Mucosa of stomach (tissue), 1 donor: ENCODE results near the gene PXDC1.
"Not testable (repeated sequence)": the region's sequence is repeated elsewhere in the genome, so short reads cannot be mapped to it uniquely, and the experiment has no call there.

Experiments used
- H3K27me3 ChIP-seq: one replicate; pipeline ENCODE4 v1.7.0; 2013; ENCODE audit warnings: mild to moderate bottlenecking, low read length; ENCODE audit not compliant: control insufficient read depth, insufficient read depth
- H3K36me3 ChIP-seq: one replicate; pipeline ENCODE4 v1.7.0; 2013; ENCODE audit warnings: low read length; ENCODE audit not compliant: control insufficient read depth, insufficient read depth
- H3K4me1 ChIP-seq: one replicate; pipeline ENCODE4 v1.7.0; 2013; ENCODE audit warnings: mild to moderate bottlenecking, low read length; ENCODE audit not compliant: control insufficient read depth, insufficient read depth
- H3K4me3 ChIP-seq: one replicate; pipeline ENCODE4 v1.7.0; 2013; ENCODE audit warnings: low read length
- H3K9ac ChIP-seq: one replicate; pipeline ENCODE4 v1.7.0; 2013; ENCODE audit warnings: mild to moderate bottlenecking, low read length, moderate library complexity
- H3K9me3 ChIP-seq: one replicate; pipeline ENCODE4 v1.7.0; 2013; ENCODE audit warnings: mild to moderate bottlenecking, low read length, moderate library complexity; ENCODE audit not compliant: control insufficient read depth
- donor health status: Pancreatic carcinoma.

The PXDC1 gene

DNA sequence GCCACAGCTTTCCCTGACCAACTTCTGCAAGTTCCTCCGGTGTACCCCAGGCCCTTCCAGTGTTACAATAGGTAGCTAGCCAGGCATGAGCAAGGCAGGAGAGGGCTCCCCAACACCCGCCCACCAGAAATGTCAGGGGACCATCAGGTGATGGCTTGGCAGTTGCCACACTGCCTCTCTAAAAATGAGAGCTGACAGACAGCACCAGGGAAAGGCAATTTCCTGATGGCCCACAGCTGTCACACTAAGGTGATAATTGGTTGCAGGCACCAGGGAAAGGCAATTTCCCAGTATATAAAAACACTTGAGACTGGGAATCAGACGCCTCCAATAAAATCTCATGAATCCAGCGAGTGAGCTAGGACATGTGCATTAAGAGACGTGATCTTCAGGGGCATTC lies 49.9 kb downstream of the PXDC1 start:
- Histone ChIP-seq H3K4me3 (no peak overlapping the region), H3K9ac (no peak overlapping the region), H3K9me3 (no peaks in the 10 kb centered on the region), H3K4me1 (no peaks in the 10 kb centered on the region), H3K36me3 (no peaks in the 10 kb centered on the region), H3K27me3 (no peaks in the 10 kb centered on the region)

- Histone ChIP-seq H3K9me3 (no peaks in the 10 kb centered on the region), H3K4me3 (no peak overlapping the region), H3K9ac (no peak overlapping the region), H3K4me1 (no peaks in the 10 kb centered on the region), H3K36me3 (no peaks in the 10 kb centered on the region), H3K27me3 (no peaks in the 10 kb centered on the region)
These were observed 52.3 kb downstream of the PXDC1 start for GRCh38 chr6:3699231-3699630.

DNA sequence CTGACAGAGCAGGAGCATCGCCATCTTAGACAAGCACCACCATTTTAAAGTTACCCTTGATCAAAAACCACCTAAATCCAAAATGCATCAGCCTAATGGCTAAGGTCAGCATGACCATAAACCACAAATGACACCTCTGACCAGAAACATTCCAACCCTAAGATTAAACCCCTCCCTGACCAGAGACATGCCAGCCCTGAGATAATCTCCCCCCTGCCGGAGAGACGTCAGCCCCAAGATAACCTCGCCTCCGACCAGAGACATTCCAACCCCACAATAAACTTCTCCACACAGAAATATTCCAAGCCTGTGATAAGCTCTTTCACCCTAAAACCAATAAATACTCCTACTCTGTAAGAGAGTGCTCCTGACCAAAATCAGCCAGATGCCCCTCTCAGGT lies 53.5 kb downstream of the PXDC1 start:
- no peak overlapping the region for H3K4me3 ChIP-seq
- no peaks in the 10 kb centered on the region for H3K36me3 ChIP-seq
- H3K9me3 ChIP-seq, result no peaks in the 10 kb centered on the region
- H3K27me3 ChIP-seq, result no peaks in the 10 kb centered on the region
- no peak overlapping the region for H3K9ac ChIP-seq
- no peaks in the 10 kb centered on the region for H3K4me1 ChIP-seq

- H3K4me3 ChIP-seq, result no peak overlapping the region
- H3K4me1 ChIP-seq, result no peaks in the 10 kb centered on the region
- H3K27me3 ChIP-seq, result no peaks in the 10 kb centered on the region
- no peak overlapping the region for H3K9ac ChIP-seq
- H3K36me3 ChIP-seq, result no peaks in the 10 kb centered on the region
- H3K9me3 ChIP-seq, result no peaks in the 10 kb centered on the region
These were observed 53.9 kb downstream of the PXDC1 start for GRCh38 chr6:3697609-3698008.

DNA sequence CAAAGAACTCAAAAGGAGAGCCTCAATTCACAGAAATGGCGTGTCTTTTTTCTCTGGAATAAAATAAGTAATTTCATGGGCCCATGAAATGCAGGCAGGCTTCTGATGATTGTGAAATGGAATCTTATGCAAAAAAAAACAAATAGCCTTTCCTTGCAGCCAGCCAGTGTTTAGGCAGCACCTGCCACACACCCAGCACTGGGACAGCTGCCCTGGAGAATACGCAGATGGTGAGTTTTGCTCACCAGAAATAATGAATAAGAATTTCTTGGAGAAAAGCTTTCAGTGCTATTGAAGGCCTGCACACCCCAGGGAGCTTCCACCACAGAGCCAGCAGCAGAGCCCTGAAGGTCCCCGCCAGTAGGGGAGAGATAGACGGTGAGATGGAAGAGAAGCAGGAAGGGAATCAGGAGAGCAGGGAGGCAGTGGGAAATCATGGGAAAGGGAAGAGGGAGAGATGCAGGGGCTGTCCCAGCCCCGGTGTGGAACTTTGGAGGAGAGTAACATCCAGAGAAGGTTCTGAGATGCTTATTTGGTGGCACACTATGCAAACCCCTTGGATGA lies 54.9 kb downstream of the PXDC1 start:
- no peak overlapping the region for H3K9ac ChIP-seq
- no peaks in the 10 kb centered on the region for H3K9me3 ChIP-seq
- H3K36me3 ChIP-seq, result no peaks in the 10 kb centered on the region
- H3K27me3 ChIP-seq, result no peaks in the 10 kb centered on the region
- no peak overlapping the region for H3K4me3 ChIP-seq
- H3K4me1 ChIP-seq, result no peaks in the 10 kb centered on the region

DNA sequence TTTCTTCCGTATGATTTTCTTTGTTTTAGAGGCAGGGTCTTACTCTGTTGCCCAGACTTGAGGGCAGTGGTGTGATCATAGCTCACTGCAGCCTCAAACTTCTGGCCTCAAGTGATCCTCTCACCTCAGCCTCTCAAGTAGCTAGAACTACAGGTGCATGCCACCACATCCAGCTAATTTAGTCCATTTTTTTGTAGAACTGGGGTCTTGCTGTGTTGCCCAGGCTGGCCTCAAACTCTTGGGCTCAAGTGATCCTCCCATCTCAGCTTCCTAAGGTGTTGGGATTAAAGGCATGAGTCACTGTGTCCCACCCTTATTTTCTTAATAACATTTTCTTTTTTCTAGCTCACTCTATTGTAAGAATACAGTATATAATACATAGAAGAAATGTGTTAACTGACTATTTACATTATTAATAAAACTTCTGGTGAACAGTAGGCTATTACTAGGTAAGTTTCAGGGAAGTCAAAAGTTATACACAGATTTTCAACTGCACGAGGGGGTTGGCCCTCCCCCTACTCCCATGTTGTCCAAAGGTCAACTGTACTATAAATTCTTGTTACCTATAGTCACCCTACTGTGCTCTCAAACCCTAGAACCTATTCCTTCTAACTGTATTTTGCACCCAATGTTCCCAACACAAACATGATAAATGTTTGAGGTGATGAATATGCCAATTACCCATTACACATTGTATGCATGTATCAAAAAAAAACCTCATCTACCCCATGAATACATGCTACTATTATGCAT lies 56.3 kb downstream of the PXDC1 start:
- H3K36me3 ChIP-seq, result no peaks in the 10 kb centered on the region
- H3K9me3 ChIP-seq, result no peaks in the 10 kb centered on the region
- H3K27me3 ChIP-seq, result no peaks in the 10 kb centered on the region
- no peak overlapping the region for H3K9ac ChIP-seq
- no peaks in the 10 kb centered on the region for H3K4me1 ChIP-seq
- H3K4me3 ChIP-seq, result no peak overlapping the region

GRCh38 chr6:3693831-3694230 lies 57.7 kb downstream of the PXDC1 start:
- H3K9ac ChIP-seq, result no peak overlapping the region
- H3K4me3 ChIP-seq, result no peak overlapping the region
- no peaks in the 10 kb centered on the region for H3K27me3 ChIP-seq
- no peaks in the 10 kb centered on the region for H3K36me3 ChIP-seq
- H3K9me3 ChIP-seq, result no peaks in the 10 kb centered on the region
- no peaks in the 10 kb centered on the region for H3K4me1 ChIP-seq

- Histone ChIP-seq H3K4me1 (no peaks in the 10 kb centered on the region), H3K27me3 (no peaks in the 10 kb centered on the region), H3K9me3 (no peaks in the 10 kb centered on the region), H3K4me3 (no peak overlapping the region), H3K36me3 (no peaks in the 10 kb centered on the region), H3K9ac (no peak overlapping the region)
These were observed 61.0 kb downstream of the PXDC1 start for GRCh38 chr6:3690506-3690905.

- H3K9me3 ChIP-seq, result no peaks in the 10 kb centered on the region
- no peak overlapping the region for H3K4me3 ChIP-seq
- no peaks in the 10 kb centered on the region for H3K27me3 ChIP-seq
- H3K36me3 ChIP-seq, result no peaks in the 10 kb centered on the region
- no peaks in the 10 kb centered on the region for H3K4me1 ChIP-seq
- H3K9ac ChIP-seq, result no peak overlapping the region
These were observed 63.7 kb downstream of the PXDC1 start for GRCh38 chr6:3687847-3688246.

DNA sequence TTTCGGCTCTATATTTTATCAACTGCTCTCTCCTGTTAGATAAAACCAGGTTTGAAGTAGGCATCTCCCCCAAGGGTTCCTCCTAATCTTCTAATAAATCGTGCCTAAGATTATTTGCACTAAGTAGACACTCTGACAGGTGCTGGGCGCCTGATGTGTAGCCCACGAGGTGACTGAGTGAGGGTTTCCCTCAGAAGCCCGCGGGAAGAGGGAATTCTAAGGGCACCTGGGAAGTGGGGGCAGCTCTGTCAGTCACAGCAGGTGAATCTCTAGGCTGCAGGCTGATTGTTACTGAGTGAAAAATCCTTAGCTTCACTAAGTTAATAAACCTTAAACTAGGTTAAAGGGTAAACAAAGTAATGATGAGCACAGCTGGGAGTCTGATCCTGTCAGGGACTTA lies 68.2 kb downstream of the PXDC1 start:
- no peaks in the 10 kb centered on the region for H3K4me1 ChIP-seq
- no peaks in the 10 kb centered on the region for H3K36me3 ChIP-seq
- H3K4me3 ChIP-seq, result no peak overlapping the region

DNA sequence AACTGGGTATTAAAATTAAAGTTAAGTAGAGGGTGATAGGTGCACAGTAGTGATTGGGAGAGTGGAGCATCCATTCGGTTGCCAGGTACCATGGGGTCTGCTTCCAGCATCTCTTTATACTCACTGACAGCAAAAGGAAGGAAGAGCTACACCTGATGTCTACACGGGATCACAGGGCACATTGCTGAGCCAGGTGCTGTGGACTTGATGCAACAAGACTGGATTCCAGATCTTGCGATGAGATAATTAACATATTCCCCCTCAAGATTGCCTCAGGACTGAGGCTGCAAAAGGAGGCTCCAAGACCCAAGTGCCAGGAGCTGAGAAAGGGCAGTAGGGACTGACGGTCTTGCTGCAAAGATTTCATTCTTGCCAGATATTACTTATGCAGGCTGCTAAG lies 72.6 kb downstream of the PXDC1 start:
- H3K27me3 ChIP-seq, result no peaks in the 10 kb centered on the region
- no peak overlapping the region for H3K9ac ChIP-seq
- no peaks in the 10 kb centered on the region for H3K36me3 ChIP-seq

More for the DNA sequence above, 68.2 kb downstream of the PXDC1 start:
- no peaks in the 10 kb centered on the region for H3K9me3 ChIP-seq
- H3K27me3 ChIP-seq, result no peaks in the 10 kb centered on the region
- H3K9ac ChIP-seq, result no peak overlapping the region

GRCh38 chr6:3677751-3678150 lies 73.8 kb downstream of the PXDC1 start:
- H3K27me3 ChIP-seq, H3K4me1 ChIP-seq, H3K4me3 ChIP-seq, H3K36me3 ChIP-seq, H3K9ac ChIP-seq, H3K9me3 ChIP-seq: not testable (repeated sequence)

More for the DNA sequence above, 72.6 kb downstream of the PXDC1 start:
- H3K4me1 ChIP-seq, result no peaks in the 10 kb centered on the region
- H3K4me3 ChIP-seq, result no peak overlapping the region
- H3K9me3 ChIP-seq, result no peaks in the 10 kb centered on the region
